Measurements from ENCODE around the gene SSBP3. TPM values are rescaled to one million over a fixed set of nuclear protein-coding genes. Genes with fewer than 3 reads are reported as not detected.

Gene SSBP3
- total RNA-seq, 1 experiment from 2014 or later = 15.0 TPM

DNA sequence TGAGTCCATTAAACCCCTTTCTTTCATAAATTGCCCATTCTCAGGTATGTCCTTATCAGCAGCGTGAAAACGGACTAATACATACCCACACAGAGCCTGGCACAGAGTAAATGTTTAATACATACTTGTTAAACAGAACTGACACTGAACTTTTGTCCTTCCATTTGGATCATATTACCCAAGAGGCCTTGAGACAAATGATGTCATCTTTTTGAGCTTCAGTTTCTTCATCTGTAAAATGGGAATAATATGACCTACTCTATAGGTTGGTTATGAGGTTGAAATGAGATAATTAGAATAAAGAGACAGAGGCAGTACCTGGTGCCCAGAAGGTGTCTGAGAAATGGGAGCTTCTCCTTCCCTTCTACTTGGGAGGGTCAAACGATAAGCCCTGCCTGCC, 220.1 kb downstream of the SSBP3 start:
- intact Hi-C loops (cut with micrococcal nuclease) = no loop called here
- DNase-seq (no peak), ATAC-seq (no peak)
- Histone ChIP-seq H3K4me2 (ENCODE audit: low read length) (no peak overlapping the region), H4K20me1 (ENCODE audit: low read length) (no peaks in the 10 kb centered on the region), H3K27me3 (ENCODE audit: low read length) (no peaks in the 10 kb centered on the region), H3K4me3 (ENCODE audit: low read length) (no peak overlapping the region), H3K9me2 (replicated peaks; ENCODE audit: low read length) (no peaks in the 10 kb centered on the region), H3F3A (ENCODE audit: low read length, unreplicated experiment) (no peaks in the 10 kb centered on the region), H3K79me2 (ENCODE audit: low read length) (no peaks in the 10 kb centered on the region), H3K27ac (ENCODE audit: low read length) (no peak overlapping the region), H3K4me1 (ENCODE audit: insufficient read depth, low read length) (no peaks in the 10 kb centered on the region), H3K9me3 (ENCODE audit: low read length) (no peaks in the 10 kb centered on the region), H2AFZ (ENCODE audit: low read length) (no peak overlapping the region), H3K36me3 (ENCODE audit: low read depth, low read length) (peaks cover 8% of the 10 kb centered on the region; the same call in 1 of the 2 replicates), H3K9ac (ENCODE audit: low read length) (no peak overlapping the region)
- TF ChIP-seq EZH2phosphoT487 (IDR thresholded peaks at IDR 0.05; ENCODE audit: borderline replicate concordance, low read length) (no peak), EZH2 (IDR thresholded peaks at IDR 0.05; ENCODE audit: low read length, unreplicated experiment) (no peak)
- TF ChIP-seq, protein P1, sequence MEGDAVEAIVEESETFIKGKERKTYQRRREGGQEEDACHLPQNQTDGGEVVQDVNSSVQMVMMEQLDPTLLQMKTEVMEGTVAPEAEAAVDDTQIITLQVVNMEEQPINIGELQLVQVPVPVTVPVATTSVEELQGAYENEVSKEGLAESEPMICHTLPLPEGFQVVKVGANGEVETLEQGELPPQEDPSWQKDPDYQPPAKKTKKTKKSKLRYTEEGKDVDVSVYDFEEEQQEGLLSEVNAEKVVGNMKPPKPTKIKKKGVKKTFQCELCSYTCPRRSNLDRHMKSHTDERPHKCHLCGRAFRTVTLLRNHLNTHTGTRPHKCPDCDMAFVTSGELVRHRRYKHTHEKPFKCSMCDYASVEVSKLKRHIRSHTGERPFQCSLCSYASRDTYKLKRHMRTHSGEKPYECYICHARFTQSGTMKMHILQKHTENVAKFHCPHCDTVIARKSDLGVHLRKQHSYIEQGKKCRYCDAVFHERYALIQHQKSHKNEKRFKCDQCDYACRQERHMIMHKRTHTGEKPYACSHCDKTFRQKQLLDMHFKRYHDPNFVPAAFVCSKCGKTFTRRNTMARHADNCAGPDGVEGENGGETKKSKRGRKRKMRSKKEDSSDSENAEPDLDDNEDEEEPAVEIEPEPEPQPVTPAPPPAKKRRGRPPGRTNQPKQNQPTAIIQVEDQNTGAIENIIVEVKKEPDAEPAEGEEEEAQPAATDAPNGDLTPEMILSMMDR (conservative IDR thresholded peaks at IDR 0.05; ENCODE audit: low read depth, low read length) = no peak
- ChIA-PET CTCF (no interaction called here), POLR2A (ENCODE audit: unreplicated experiment) (interaction anchor here (0.7 kb wide), 1 partner anchor 15 kb away, joined by 4 read pairs; no protein-coding TSS in a partner anchor)
- BruUV-seq (replicated peaks) = no TSS peak

DNA sequence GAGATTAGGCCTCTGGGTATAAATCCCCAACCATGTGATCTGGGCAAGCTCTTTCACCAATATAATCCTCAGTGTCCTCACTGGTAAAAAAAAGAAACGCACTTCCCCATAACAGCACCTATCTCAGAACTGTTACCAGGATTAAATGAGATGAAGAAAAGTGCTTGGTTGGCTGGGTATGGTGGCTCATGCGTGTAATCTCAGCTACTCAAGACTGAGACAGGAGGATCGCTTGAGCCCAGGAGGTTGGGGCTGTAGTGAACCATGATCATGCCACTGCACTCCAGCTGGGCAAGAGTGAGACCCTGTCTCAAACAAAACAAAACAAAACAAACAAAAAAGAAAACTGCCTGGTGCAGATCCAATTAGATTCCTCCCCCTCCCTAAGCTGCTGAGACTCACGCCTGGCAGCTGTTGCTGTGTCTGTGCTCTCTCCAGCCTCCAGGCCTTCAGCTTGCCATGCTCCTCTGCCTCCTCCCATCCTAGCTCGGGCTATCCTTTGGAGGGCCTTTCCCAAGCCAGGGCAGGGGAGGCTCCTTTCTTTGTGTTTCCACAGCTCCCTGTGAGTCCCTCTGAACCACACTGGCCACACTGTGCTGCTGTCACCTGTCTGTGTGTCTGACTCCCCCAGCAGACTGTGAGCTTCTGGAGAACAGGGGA, 225.4 kb downstream of the SSBP3 start:
- H3K4me2 ChIP-seq (ENCODE audit: low read length) = no peak overlapping the region
- DNase-seq = no peak
- no peak for ATAC-seq
- 0 out of 2 replicates have a peak, but pooled peaks cover under 1% of the 10 kb centered on the region for H3K36me3 ChIP-seq (ENCODE audit: low read depth, low read length)
- no TSS peak for BruUV-seq (replicated peaks)
- H3F3A ChIP-seq (ENCODE audit: low read length, unreplicated experiment) = no peaks in the 10 kb centered on the region
- no peaks in the 10 kb centered on the region for H4K20me1 ChIP-seq (ENCODE audit: low read length)
- POLR2A ChIA-PET (ENCODE audit: unreplicated experiment) = no interaction called here
- H3K4me1 ChIP-seq (ENCODE audit: insufficient read depth, low read length) = no peaks in the 10 kb centered on the region
- H3K9me3 ChIP-seq (ENCODE audit: low read length) = no peaks in the 10 kb centered on the region
- H3K79me2 ChIP-seq (ENCODE audit: low read length) = no peaks in the 10 kb centered on the region
- intact Hi-C loops (cut with micrococcal nuclease) = no loop called here
- no peaks in the 10 kb centered on the region for H3K27me3 ChIP-seq (ENCODE audit: low read length)
- no peaks in the 10 kb centered on the region for H3K9me2 ChIP-seq (replicated peaks; ENCODE audit: low read length)
- CTCF ChIA-PET = interaction anchor here (1.1 kb wide), 1 partner anchor 308 kb away, joined by 28 read pairs; no protein-coding TSS in a partner anchor
- H3K4me3 ChIP-seq (ENCODE audit: low read length) = no peak overlapping the region
- no peak for TF ChIP-seq EZH2phosphoT487 (IDR thresholded peaks at IDR 0.05; ENCODE audit: borderline replicate concordance, low read length)
- no peak for TF ChIP-seq EZH2 (IDR thresholded peaks at IDR 0.05; ENCODE audit: low read length, unreplicated experiment)
- TF ChIP-seq, protein P1 (conservative IDR thresholded peaks at IDR 0.05; ENCODE audit: low read depth, low read length) = no peak
- H2AFZ ChIP-seq (ENCODE audit: low read length) = no peak overlapping the region
- H3K27ac ChIP-seq (ENCODE audit: low read length) = no peak overlapping the region
- no peak overlapping the region for H3K9ac ChIP-seq (ENCODE audit: low read length)
